GM19324 (cell line): ENCODE measurements around the gene TOX3.

Source experiments
- ATAC-seq: cut with Tn5 transposase; IDR thresholded peaks from one replicate; pipeline ENCODE4 v1.9.1; 2021; ENCODE audit warnings: mild to moderate bottlenecking, moderate library complexity; ENCODE audit not compliant: unreplicated experiment, low FRiP score

The TOX3 gene

GRCh38 chr16:52540910-52541309 is 6.0 kb downstream of the TOX3 start:
- no peak for ATAC-seq

- ATAC-seq = no peak
These were observed 7.8 kb downstream of the TOX3 start for GRCh38 chr16:52539191-52539590.

GRCh38 chr16:52538511-52538910 is 8.4 kb downstream of the TOX3 start:
- ATAC-seq = no peak

- no peak for ATAC-seq
These were observed 9.4 kb downstream of the TOX3 start for GRCh38 chr16:52537516-52537915.

GRCh38 chr16:52535076-52535475 is 11.9 kb downstream of the TOX3 start:
- ATAC-seq = no peak

- no peak for ATAC-seq
These were observed 13.6 kb downstream of the TOX3 start for GRCh38 chr16:52533296-52533695.

- ATAC-seq = no peak
These were observed 14.6 kb downstream of the TOX3 start for GRCh38 chr16:52532384-52532783.

- ATAC-seq = no peak
These were observed 17.7 kb downstream of the TOX3 start for GRCh38 chr16:52529226-52529625.

GRCh38 chr16:52528393-52529065 is 18.4 kb downstream of the TOX3 start:
- ATAC-seq = no peak

GRCh38 chr16:52526830-52527229 is 20.1 kb downstream of the TOX3 start:
- ATAC-seq = no peak

GRCh38 chr16:52526116-52526828 is 20.7 kb downstream of the TOX3 start:
- no peak for ATAC-seq

GRCh38 chr16:52521570-52521969 is 25.4 kb downstream of the TOX3 start:
- ATAC-seq = no peak

GRCh38 chr16:52518884-52519283 is 28.1 kb downstream of the TOX3 start:
- ATAC-seq = no peak

GRCh38 chr16:52515068-52515671 is 31.8 kb downstream of the TOX3 start:
- no peak for ATAC-seq

GRCh38 chr16:52512297-52512987 is 34.5 kb downstream of the TOX3 start:
- ATAC-seq = no peak

- no peak for ATAC-seq
These were observed 45.2 kb downstream of the TOX3 start for GRCh38 chr16:52501746-52502145.

GRCh38 chr16:52500963-52501362 is 46.0 kb downstream of the TOX3 start:
- no peak for ATAC-seq

GRCh38 chr16:52499060-52499440 is 47.9 kb downstream of the TOX3 start:
- ATAC-seq = no peak

GRCh38 chr16:52498328-52499059 is 48.4 kb downstream of the TOX3 start:
- no peak for ATAC-seq

GRCh38 chr16:52497067-52497816 is 49.7 kb downstream of the TOX3 start:
- ATAC-seq = no peak
